ENCODE measurements around the gene HIVEP3.

The HIVEP3 gene

GRCh38 chr1:41810446-41810845 is 108.3 kb downstream of the HIVEP3 start:
- H3K4me1 ChIP-seq (ENCODE audit: insufficient read depth, low read length, severe bottlenecking), result no peaks in the 10 kb centered on the region
- no peak overlapping the region for H3K4me2 ChIP-seq (ENCODE audit: low read length)
- no peaks in the 10 kb centered on the region for H3K9me2 ChIP-seq (ENCODE audit: low read depth, low read length)
- H3K9me3 ChIP-seq (ENCODE audit: low read length), result no peaks in the 10 kb centered on the region
- H4K20me1 ChIP-seq (ENCODE audit: insufficient read depth, low read length), result no peaks in the 10 kb centered on the region
- H3K27me3 ChIP-seq (ENCODE audit: insufficient read depth, low read length), result peaks cover 6% of the 10 kb centered on the region; the same call in 1 of the 2 replicates
- TF ChIP-seq EZH2 (IDR thresholded peaks at IDR 0.05; ENCODE audit: borderline replicate concordance, low read length), result no peak
- TF ChIP-seq CTCF (IDR thresholded peaks at IDR 0.05; ENCODE audit: low read length), result no peak
- H3K9ac ChIP-seq (ENCODE audit: low read length), result no peak overlapping the region
- no peaks in the 10 kb centered on the region for H3F3A ChIP-seq (ENCODE audit: insufficient read depth, low read length)
- H3K27ac ChIP-seq (ENCODE audit: low read depth, low read length, poor library complexity, severe bottlenecking), result no peak overlapping the region
- no peaks in the 10 kb centered on the region for H3K79me2 ChIP-seq (ENCODE audit: insufficient read depth, low read length)
- no peak overlapping the region for H3K4me3 ChIP-seq (ENCODE audit: low read depth, low read length, poor library complexity, severe bottlenecking)
- no peak overlapping the region for H2AFZ ChIP-seq (ENCODE audit: low read length)
- no peaks in the 10 kb centered on the region for H3K36me3 ChIP-seq (ENCODE audit: insufficient read depth, low read length)

GRCh38 chr1:41809692-41810091 is 109.0 kb downstream of the HIVEP3 start:
- H3K4me3 ChIP-seq (ENCODE audit: low read depth, low read length, poor library complexity, severe bottlenecking), result no peak overlapping the region
- no peaks in the 10 kb centered on the region for H3K4me1 ChIP-seq (ENCODE audit: insufficient read depth, low read length, severe bottlenecking)
- no peak overlapping the region for H3K9ac ChIP-seq (ENCODE audit: low read length)
- H3K27ac ChIP-seq (ENCODE audit: low read depth, low read length, poor library complexity, severe bottlenecking), result no peak overlapping the region
- TF ChIP-seq EZH2 (IDR thresholded peaks at IDR 0.05; ENCODE audit: borderline replicate concordance, low read length) (no peak), CTCF (IDR thresholded peaks at IDR 0.05; ENCODE audit: low read length) (no peak)
- H3F3A ChIP-seq (ENCODE audit: insufficient read depth, low read length), result no peaks in the 10 kb centered on the region
- H3K79me2 ChIP-seq (ENCODE audit: insufficient read depth, low read length), result no peaks in the 10 kb centered on the region
- H3K36me3 ChIP-seq (ENCODE audit: insufficient read depth, low read length), result no peaks in the 10 kb centered on the region
- no peak overlapping the region for H2AFZ ChIP-seq (ENCODE audit: low read length)
- H4K20me1 ChIP-seq (ENCODE audit: insufficient read depth, low read length), result no peaks in the 10 kb centered on the region
- H3K4me2 ChIP-seq (ENCODE audit: low read length), result no peak overlapping the region
- no peaks in the 10 kb centered on the region for H3K9me2 ChIP-seq (ENCODE audit: low read depth, low read length)
- peaks cover 6% of the 10 kb centered on the region; the same call in 1 of the 2 replicates for H3K27me3 ChIP-seq (ENCODE audit: insufficient read depth, low read length)
- H3K9me3 ChIP-seq (ENCODE audit: low read length), result no peaks in the 10 kb centered on the region

GRCh38 chr1:41807390-41807789 is 111.3 kb downstream of the HIVEP3 start:
- H3K9me2 ChIP-seq (ENCODE audit: low read depth, low read length), result no peaks in the 10 kb centered on the region
- H3K9ac ChIP-seq (ENCODE audit: low read length), result no peak overlapping the region
- no peak overlapping the region for H3K4me3 ChIP-seq (ENCODE audit: low read depth, low read length, poor library complexity, severe bottlenecking)
- H3K4me2 ChIP-seq (ENCODE audit: low read length), result no peak overlapping the region
- no peak overlapping the region for H2AFZ ChIP-seq (ENCODE audit: low read length)
- H3K79me2 ChIP-seq (ENCODE audit: insufficient read depth, low read length), result no peaks in the 10 kb centered on the region
- H3K9me3 ChIP-seq (ENCODE audit: low read length), result no peaks in the 10 kb centered on the region
- H4K20me1 ChIP-seq (ENCODE audit: insufficient read depth, low read length), result no peaks in the 10 kb centered on the region
- no peaks in the 10 kb centered on the region for H3K36me3 ChIP-seq (ENCODE audit: insufficient read depth, low read length)
- TF ChIP-seq EZH2 (IDR thresholded peaks at IDR 0.05; ENCODE audit: borderline replicate concordance, low read length), result no peak
- no peak for TF ChIP-seq CTCF (IDR thresholded peaks at IDR 0.05; ENCODE audit: low read length)
- peaks cover 22% of the 10 kb centered on the region for H3K4me1 ChIP-seq (ENCODE audit: insufficient read depth, low read length, severe bottlenecking)
- H3K27me3 ChIP-seq (ENCODE audit: insufficient read depth, low read length), result no peaks in the 10 kb centered on the region
- H3K27ac ChIP-seq (ENCODE audit: low read depth, low read length, poor library complexity, severe bottlenecking), result no peak overlapping the region
- no peaks in the 10 kb centered on the region for H3F3A ChIP-seq (ENCODE audit: insufficient read depth, low read length)

Data from OCI-LY1 (cell line).